ENCODE results near the gene FLNB. TPM values are rescaled to one million over a fixed set of nuclear protein-coding genes. Genes with fewer than 3 reads are reported as not detected.
"Not testable (repeated sequence)": the region's sequence is repeated elsewhere in the genome, so short reads cannot be mapped to it uniquely, and the experiment has no call there.

The FLNB gene
- total RNA-seq, 1 donor from 2014 or later, result 4.4 TPM

GRCh38 chr3:57981483-57982087, 26.6 kb upstream of the FLNB start:
- DNase-seq (ENCODE audit: low read depth), result no peak

- no peak for DNase-seq (ENCODE audit: low read depth)
Measured at GRCh38 chr3:57982561-57983243, 25.5 kb upstream of the FLNB start.

GRCh38 chr3:57983734-57984518, 24.3 kb upstream of the FLNB start:
- DNase-seq (ENCODE audit: low read depth), result peak; percentile 52

- DNase-seq (ENCODE audit: low read depth), result no peak
Measured at GRCh38 chr3:57985176-57985983, 22.8 kb upstream of the FLNB start.

- no peak for DNase-seq (ENCODE audit: low read depth)
Measured at GRCh38 chr3:57985984-57986246, 22.3 kb upstream of the FLNB start.

GRCh38 chr3:57986261-57986660, 22.0 kb upstream of the FLNB start:
- no peak for DNase-seq (ENCODE audit: low read depth)

GRCh38 chr3:57989198-57989597, 19.0 kb upstream of the FLNB start:
- not testable (repeated sequence) for DNase-seq (ENCODE audit: low read depth)

- DNase-seq (ENCODE audit: low read depth), result no peak
Measured at GRCh38 chr3:57989646-57990045, 18.6 kb upstream of the FLNB start.

GRCh38 chr3:57992452-57993213, 15.6 kb upstream of the FLNB start:
- no peak for DNase-seq (ENCODE audit: low read depth)

GRCh38 chr3:57998366-57999283, 9.6 kb upstream of the FLNB start:
- no peak for DNase-seq (ENCODE audit: low read depth)

GRCh38 chr3:57999417-58000115, 8.7 kb upstream of the FLNB start:
- peak; percentile 25 for DNase-seq (ENCODE audit: low read depth)

- no peak for DNase-seq (ENCODE audit: low read depth)
Measured at GRCh38 chr3:58000306-58001085, 7.7 kb upstream of the FLNB start.

GRCh38 chr3:58001086-58001467, 7.1 kb upstream of the FLNB start:
- no peak for DNase-seq (ENCODE audit: low read depth)

- DNase-seq (ENCODE audit: low read depth), result no peak
Measured at GRCh38 chr3:58001979-58002378, 6.2 kb upstream of the FLNB start.

GRCh38 chr3:58003093-58003492, 5.1 kb upstream of the FLNB start:
- no peak for DNase-seq (ENCODE audit: low read depth)

- no peak for DNase-seq (ENCODE audit: low read depth)
Measured at GRCh38 chr3:58004973-58005372, 3.2 kb upstream of the FLNB start.

GRCh38 chr3:58005669-58006068, 2.6 kb upstream of the FLNB start:
- no peak for DNase-seq (ENCODE audit: low read depth)

- no peak for DNase-seq (ENCODE audit: low read depth)
Measured at GRCh38 chr3:58006661-58007060, 1.6 kb upstream of the FLNB start.
